T1000 (cell line): ENCODE results near the gene BAZ2A.

Experiments
- DNase-seq: peaks from one replicate; lab custom pipeline; 2025; ENCODE audit warnings: mixed read lengths; lab: John Stamatoyannopoulos, UW

BAZ2A gene

GRCh38 chr12:56634837-56635791, 5.0 kb upstream of the BAZ2A start:
- DNase-seq, result peak; percentile 66

- DNase-seq, result no peak
These were observed 4.2 kb upstream of the BAZ2A start for GRCh38 chr12:56634242-56634836.

- no peak for DNase-seq
These were observed 3.5 kb upstream of the BAZ2A start for GRCh38 chr12:56633468-56634241.

GRCh38 chr12:56632701-56633467, 2.8 kb upstream of the BAZ2A start:
- DNase-seq, result no peak

- DNase-seq, result no peak
These were observed 1.9 kb upstream of the BAZ2A start for GRCh38 chr12:56631790-56632700.

- DNase-seq, result no peak
These were observed 507 bp downstream of the BAZ2A start for GRCh38 chr12:56629459-56630179.

DNA sequence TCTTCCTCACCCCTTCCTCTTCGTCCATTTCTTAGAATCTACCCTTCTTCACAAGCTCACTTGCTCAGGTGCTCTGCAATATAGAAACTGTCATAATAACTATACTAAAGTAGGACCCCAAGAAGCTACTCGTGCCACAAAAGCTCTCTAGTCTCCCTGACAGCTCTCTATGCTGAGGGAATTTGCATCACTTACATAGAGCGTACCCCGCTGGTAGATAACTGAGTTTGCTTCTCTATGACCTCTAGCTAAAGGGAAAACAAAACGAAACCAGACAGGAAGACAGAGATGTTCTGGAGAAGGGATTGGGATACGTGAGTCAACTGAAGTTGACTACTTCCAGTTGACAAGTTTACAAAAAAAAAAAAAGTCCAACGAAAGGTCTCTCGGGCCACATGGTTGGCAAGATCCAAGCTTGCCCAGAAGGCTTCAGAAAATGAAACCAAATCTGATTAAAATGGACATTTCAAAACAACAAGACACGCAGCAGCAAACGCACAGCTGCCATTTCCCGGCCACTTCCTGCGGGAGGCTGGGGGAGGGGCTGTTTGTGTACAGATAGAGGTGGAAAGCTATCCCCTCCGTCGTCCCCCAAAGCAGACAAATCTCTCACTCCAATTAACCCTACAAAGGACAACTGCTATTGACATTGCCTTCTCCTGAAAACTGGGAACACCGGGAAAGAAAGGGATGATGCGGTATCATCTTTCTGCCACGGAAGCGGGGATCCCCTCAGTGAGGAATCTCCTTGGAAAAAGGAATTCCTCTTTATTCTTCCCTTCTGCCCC, 1.3 kb downstream of the BAZ2A start:
- peak; percentile 14 for DNase-seq

- DNase-seq, result no peak
These were observed 3.4 kb downstream of the BAZ2A start for GRCh38 chr12:56626701-56627100.

DNA sequence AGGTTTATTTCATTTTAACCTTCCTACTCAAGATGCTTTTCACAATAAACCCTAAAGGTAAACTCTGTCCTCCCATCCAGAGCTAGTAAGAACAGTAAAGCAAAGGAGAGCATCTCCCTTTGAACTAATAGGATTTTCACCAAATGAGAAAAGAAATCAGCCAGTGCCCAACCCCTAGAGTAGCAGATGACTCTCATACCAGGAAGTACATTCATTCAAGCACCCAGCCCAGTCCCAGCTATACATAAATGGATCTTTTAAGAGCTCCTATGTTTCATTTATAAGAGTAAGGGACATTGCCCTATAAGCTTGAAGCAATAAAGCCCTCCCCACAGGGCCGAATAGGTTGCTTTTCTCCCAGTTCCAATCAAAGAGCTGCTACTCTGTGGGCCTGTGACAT, 7.6 kb downstream of the BAZ2A start:
- no peak for DNase-seq

- no peak for DNase-seq
These were observed 13.2 kb downstream of the BAZ2A start for GRCh38 chr12:56616925-56617324.

- no peak for DNase-seq
These were observed 13.9 kb downstream of the BAZ2A start for GRCh38 chr12:56616244-56616643.

DNA sequence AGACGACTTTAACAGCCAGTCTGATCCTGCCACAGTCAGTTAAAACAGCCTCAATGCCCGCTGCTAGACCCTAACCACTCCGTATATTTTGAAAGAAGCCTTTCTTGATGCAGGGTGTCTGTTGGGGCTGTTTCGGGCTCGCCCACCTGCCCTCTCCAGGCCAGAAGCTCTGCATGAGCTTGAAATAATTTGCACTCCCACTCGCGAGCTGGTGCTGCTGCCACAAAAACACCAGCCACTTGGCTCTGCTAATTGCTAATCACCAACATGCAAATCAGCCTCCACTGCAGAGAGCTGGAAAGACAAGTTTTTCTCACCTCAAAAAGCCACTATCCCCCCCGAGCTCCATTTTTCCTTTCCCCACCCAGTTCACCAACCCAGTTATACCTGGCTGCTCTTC, 15.5 kb downstream of the BAZ2A start:
- no peak for DNase-seq

- DNase-seq, result no peak
These were observed 25.8 kb downstream of the BAZ2A start for GRCh38 chr12:56604355-56604754.

DNA sequence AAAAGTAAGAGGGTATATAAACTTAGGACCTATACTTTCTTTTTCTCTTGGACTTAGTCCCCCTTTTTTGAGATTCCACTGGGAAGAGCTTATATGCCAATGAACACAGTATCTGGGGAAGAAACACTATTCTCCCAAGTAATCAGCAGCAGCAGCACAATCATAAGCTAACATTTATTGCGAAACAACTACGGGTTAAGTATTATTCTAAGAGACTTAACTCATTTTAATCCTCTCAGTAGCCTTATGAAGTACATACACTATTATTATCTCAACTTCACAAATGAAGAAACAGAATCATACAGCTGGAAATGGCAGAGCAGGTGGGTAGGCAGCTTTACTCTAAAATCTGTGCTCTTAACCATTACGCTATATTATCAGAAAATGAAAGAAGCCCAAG, 27.9 kb downstream of the BAZ2A start:
- DNase-seq, result no peak

GRCh38 chr12:56601503-56601902, 28.6 kb downstream of the BAZ2A start:
- DNase-seq, result no peak

GRCh38 chr12:56600753-56601152, 29.4 kb downstream of the BAZ2A start:
- no peak for DNase-seq

DNA sequence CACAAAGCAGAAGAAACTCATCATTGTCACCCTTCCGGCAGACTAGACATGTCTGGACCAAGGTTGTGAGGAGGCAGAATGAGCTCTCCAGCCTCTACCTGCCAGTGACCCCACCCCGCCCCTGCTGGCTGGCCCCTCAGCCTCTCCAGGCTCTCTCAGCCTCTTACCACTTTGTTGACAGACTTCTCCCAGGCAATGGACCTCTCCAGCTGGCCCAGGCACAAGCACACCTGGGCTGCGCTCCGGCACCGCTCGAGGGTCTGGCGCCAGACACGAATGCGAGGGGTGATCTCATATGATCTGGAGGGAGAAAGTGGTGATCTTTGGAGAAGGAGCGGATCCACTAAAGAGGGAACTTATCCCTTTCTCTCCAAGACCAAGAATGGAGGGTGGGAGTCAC, 30.3 kb downstream of the BAZ2A start:
- DNase-seq, result no peak

DNA sequence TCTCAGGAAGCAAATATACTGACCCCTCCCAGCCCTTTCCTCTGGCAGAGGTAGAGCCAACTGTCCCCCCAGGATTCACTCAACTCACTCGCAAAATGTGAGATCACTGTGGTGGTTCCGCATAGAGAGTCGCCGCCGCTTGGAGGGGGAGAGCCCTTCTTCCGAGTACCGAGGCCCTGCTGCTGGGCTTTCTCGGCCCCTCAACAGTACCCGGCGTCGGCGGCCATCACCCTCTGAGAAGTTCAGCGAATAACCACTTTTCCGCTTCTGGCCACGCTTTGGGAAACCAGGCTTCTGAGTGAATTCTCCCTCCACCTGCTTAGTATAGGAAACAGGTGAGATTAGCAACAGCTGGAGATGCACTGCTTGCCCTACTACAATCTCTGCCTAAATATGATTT, 31.1 kb downstream of the BAZ2A start:
- no peak for DNase-seq

- no peak for DNase-seq
These were observed 33.3 kb downstream of the BAZ2A start for GRCh38 chr12:56596815-56597214.
